Progenitor cell of endocrine pancreas (in vitro differentiated cells): ENCODE results near the gene OR1E2. TPM values are rescaled to one million over a fixed set of nuclear protein-coding genes. Genes with fewer than 3 reads are reported as not detected.
"Not testable (repeated sequence)": the region's sequence is repeated elsewhere in the genome, so short reads cannot be mapped to it uniquely, and the experiment has no call there.

Source experiments
- DNase-seq: peaks from one replicate; pipeline ENCODE4 v3.0.0; 2021; ENCODE audit warnings: low spot score; ENCODE audit not compliant: unreplicated experiment
- H3K27ac Mint-ChIP-seq: 2 replicates; pipeline ENCODE4 v1.8.0; 2021; ENCODE audit warnings: mild to moderate bottlenecking, moderate library complexity, mixed read lengths
- H3K27me3 Mint-ChIP-seq: 2 replicates; pipeline ENCODE4 v1.8.0; 2021; ENCODE audit warnings: mixed read lengths
- H3K36me3 Mint-ChIP-seq: 2 replicates; pipeline ENCODE4 v1.8.0; 2022; ENCODE audit warnings: mixed read lengths; ENCODE audit not compliant: insufficient read depth
- H3K4me1 Mint-ChIP-seq: 2 replicates; pipeline ENCODE4 v1.8.0; 2021; ENCODE audit warnings: low read depth, mixed read lengths
- H3K4me3 Mint-ChIP-seq: 2 replicates; pipeline ENCODE4 v1.8.0; 2021; ENCODE audit warnings: low read depth, mild to moderate bottlenecking, moderate library complexity, mixed read lengths
- H3K9me3 Mint-ChIP-seq: 2 replicates; pipeline ENCODE4 v1.8.0; 2021; ENCODE audit warnings: low read depth, mixed read lengths
- total RNA-seq: library from RNA; stranded (reverse); gene quantifications from 2 replicates; pipeline ENCODE4 v1.2.1, GENCODE V29; 2021
- TF ChIP-seq, protein P1 (sequence below): fragments of 200-600 bp; sonication (generic); IDR thresholded peaks from one replicate; pipeline ENCODE4 v1.5.0; 2021; ENCODE audit warnings: antibody characterized with exemption, mild to moderate bottlenecking; ENCODE audit not compliant: unreplicated experiment

Gene OR1E2
- total RNA-seq, 1 donor from 2014 or later = not detected

DNA sequence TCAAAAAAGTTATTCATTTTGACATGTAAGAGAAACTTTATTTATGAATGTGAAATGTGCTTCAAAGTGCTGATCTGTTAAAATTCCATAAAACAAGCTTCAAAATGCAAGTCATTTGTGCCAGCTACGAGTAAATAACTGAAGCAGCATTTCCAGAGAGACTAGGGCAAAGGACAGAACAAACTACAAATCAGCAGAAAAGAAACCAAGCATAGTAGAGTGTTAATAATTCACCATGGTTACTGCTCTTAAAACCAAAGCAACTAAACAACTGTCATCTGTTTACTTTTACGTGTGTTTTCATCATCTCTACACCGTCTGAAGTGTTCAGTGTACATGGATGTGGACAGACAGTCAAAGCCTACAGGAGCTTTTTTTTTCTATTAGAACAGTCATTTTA, 40.6 kb upstream of the OR1E2 start:
- Mint-ChIP-seq H3K9me3 (peaks cover 3% of the 10 kb centered on the region), H3K27ac (peak overlapping the region; percentile 61), H3K4me3 (no peak overlapping the region), H3K36me3 (peaks cover 1% of the 10 kb centered on the region), H3K4me1 (peaks cover 19% of the 10 kb centered on the region), H3K27me3 (no peaks in the 10 kb centered on the region)
- no peak for DNase-seq
- TF ChIP-seq, protein P1, sequence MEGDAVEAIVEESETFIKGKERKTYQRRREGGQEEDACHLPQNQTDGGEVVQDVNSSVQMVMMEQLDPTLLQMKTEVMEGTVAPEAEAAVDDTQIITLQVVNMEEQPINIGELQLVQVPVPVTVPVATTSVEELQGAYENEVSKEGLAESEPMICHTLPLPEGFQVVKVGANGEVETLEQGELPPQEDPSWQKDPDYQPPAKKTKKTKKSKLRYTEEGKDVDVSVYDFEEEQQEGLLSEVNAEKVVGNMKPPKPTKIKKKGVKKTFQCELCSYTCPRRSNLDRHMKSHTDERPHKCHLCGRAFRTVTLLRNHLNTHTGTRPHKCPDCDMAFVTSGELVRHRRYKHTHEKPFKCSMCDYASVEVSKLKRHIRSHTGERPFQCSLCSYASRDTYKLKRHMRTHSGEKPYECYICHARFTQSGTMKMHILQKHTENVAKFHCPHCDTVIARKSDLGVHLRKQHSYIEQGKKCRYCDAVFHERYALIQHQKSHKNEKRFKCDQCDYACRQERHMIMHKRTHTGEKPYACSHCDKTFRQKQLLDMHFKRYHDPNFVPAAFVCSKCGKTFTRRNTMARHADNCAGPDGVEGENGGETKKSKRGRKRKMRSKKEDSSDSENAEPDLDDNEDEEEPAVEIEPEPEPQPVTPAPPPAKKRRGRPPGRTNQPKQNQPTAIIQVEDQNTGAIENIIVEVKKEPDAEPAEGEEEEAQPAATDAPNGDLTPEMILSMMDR = no peak

DNA sequence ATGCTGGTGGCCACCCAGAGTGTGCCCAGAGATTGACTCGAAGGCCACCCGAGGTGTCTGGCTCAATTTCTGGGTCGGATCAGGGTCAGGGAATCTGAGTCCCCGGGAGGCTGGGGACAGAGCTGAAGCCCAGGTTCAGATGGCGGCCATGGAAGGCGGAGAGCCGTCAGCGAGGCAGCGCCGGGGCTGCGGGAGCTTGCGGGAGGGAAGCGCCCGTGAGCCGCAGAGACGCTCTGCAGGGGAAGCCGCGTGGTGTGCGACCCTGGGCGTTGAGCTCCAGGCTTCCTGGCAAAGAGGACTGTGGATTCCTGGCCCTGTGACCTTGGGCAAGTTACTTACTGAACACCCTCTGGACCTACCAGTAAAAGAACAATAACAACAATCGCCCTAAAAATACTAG, 38.5 kb upstream of the OR1E2 start:
- Mint-ChIP-seq H3K27me3 (no peaks in the 10 kb centered on the region), H3K9me3 (peaks cover 3% of the 10 kb centered on the region), H3K4me1 (peaks cover 17% of the 10 kb centered on the region), H3K36me3 (peaks cover 1% of the 10 kb centered on the region), H3K27ac (no peak overlapping the region), H3K4me3 (no peak overlapping the region)
- DNase-seq = no peak
- TF ChIP-seq, protein P1 = no peak

DNA sequence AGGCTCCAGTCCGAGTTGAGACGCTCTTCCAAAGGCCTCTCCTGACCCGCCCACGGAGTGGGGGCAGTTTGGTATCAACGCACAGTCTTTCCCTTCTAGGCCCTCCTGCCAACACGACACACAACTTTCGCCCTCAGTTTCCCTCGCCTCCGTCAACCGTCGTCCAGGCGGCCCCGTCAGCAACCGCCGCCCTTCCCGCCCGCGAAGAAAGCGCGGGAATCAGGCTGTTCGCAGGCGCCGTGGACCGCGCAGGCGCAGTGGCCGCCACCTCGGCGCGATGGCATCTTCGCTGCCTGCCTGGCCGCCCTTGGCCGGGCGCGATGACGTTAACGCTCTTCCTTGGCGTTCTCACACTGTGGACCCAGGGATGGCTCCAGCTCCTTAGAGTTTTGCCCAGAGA, 38.0 kb upstream of the OR1E2 start, which contains the start of gene SPATA22:
Gene SPATA22 (minus strand): TSS at position 221 of the 400 bp plus-strand sequence. CDS start 2,494 bp downstream, outside the sequence.
- H3K4me3 Mint-ChIP-seq = no peak within 1 kb of the TSS
- H3K9me3 Mint-ChIP-seq = peaks cover 3% of the 10 kb centered on the region
- TF ChIP-seq, protein P1 = no peak
- H3K27me3 Mint-ChIP-seq = no peaks in the 10 kb centered on the region
- no peak within 1 kb of the TSS for H3K27ac Mint-ChIP-seq
- no peak for DNase-seq
- H3K36me3 Mint-ChIP-seq = peaks cover 1% of the 10 kb centered on the region
- peaks cover 17% of the 10 kb centered on the region for H3K4me1 Mint-ChIP-seq

DNA sequence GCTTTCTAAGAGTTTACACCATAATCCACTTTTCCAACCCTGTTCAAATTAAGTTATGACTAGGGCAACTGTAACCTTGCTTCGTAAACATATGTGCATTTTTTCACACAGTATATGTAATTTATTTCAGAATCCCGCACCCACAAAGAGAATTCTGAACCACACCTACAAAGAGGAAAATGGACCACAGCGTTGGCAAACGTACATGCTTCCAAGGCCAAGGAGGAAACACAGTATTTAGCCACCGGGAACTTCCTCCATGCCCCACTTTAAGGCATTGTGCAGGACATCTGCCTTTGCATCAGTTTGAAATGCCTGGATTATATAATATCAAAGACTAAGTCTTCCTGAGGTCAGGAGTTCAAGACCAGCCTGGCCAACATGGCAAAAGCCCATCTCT, 35.9 kb upstream of the OR1E2 start:
- Mint-ChIP-seq H3K27me3 (no peaks in the 10 kb centered on the region), H3K27ac (no peak overlapping the region), H3K36me3 (peaks cover 1% of the 10 kb centered on the region), H3K4me1 (peaks cover 6% of the 10 kb centered on the region), H3K4me3 (no peak overlapping the region), H3K9me3 (peaks cover 3% of the 10 kb centered on the region)
- TF ChIP-seq, protein P1 = no peak
- no peak for DNase-seq

DNA sequence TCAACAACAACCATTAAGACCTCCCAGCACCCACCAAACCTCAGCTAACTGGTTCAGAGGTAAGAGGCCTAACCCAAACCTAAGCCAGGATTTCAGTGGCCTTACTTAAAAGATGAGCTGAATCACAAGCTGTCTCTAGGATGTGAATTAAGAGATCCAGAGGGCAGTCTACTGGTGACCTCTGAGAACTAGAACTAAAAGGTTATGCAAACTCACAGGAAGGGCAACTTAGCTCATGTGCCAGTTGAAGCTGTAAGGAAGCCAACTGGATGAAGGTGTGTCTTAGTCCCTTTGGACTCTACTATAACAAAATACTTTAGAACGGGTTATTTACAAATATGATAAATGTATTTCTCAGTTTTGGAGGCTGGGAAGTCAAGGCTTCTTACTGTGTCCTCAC, 32.7 kb upstream of the OR1E2 start:
- not testable (repeated sequence) for H3K27ac Mint-ChIP-seq, DNase-seq, H3K27me3 Mint-ChIP-seq, H3K4me3 Mint-ChIP-seq, H3K9me3 Mint-ChIP-seq, H3K36me3 Mint-ChIP-seq, H3K4me1 Mint-ChIP-seq

DNA sequence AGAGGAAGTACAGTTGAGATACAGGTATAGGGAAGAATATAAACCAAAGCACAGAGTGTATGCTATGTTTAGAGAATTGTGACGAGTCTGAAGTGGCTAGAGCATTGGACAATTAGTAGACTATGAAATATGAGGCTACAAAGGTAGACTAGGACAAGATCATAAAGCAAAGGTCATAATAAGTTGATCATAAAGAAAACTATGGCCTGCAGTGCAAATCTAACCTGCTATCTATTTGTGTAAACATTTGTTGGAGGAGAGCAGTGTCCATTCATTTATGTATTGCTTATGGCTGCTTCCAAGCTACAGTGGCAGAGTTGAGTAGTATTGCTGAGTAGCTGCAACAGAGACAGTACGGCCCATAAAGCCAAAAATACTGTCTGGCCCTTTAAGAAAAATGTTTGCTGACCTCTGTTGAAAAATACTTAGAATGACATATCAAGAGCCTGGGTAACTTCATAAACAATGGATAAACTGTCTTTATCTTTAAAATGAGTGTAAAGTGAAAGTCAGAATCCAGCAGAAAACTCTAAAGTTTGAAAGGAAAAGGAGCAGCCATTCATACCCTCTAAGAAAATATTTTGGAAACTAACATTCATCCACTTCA, 14.5 kb upstream of the OR1E2 start:
- Mint-ChIP-seq H3K9me3 (no peaks in the 10 kb centered on the region), H3K4me3 (no peak overlapping the region), H3K36me3 (no peaks in the 10 kb centered on the region), H3K27ac (no peak overlapping the region), H3K27me3 (peaks cover 19% of the 10 kb centered on the region), H3K4me1 (peaks cover 11% of the 10 kb centered on the region)
- DNase-seq = no peak
- TF ChIP-seq, protein P1 = no peak
